Karpas-422 (cell line): ENCODE measurements around the gene PCDH19. TPM values are rescaled to one million over a fixed set of nuclear protein-coding genes. Genes with fewer than 3 reads are reported as not detected.

ENCODE experiments used
- DNase-seq: peaks from one replicate; pipeline ENCODE4 v3.0.0-alpha.2; 2015
- H2AFZ ChIP-seq: fragments of 200-600 bp; sonication (generic); 2 replicates; pipeline ENCODE4 v1.6.1; 2014; ENCODE audit warnings: antibody characterized with exemption, low read length, mixed read lengths
- H3K27ac ChIP-seq: fragments of 200-600 bp; sonication (generic); 2 replicates; pipeline ENCODE4 v1.5.1; 2014; ENCODE audit warnings: mild to moderate bottlenecking, low read length, moderate library complexity
- H3K27me3 ChIP-seq: fragments of 200-600 bp; sonication (generic); 2 replicates; pipeline ENCODE4 v1.6.1; 2014; ENCODE audit warnings: low read length, mixed read lengths
- H3K36me3 ChIP-seq: fragments of 200-600 bp; sonication (generic); 2 replicates; pipeline ENCODE4 v1.6.1; 2014; ENCODE audit warnings: low read length, mixed read lengths; ENCODE audit not compliant: insufficient read depth
- H3K4me1 ChIP-seq: fragments of 200-600 bp; sonication (generic); 2 replicates; pipeline ENCODE4 v1.6.1; 2014; ENCODE audit warnings: mild to moderate bottlenecking, low read length, mixed read lengths
- H3K4me2 ChIP-seq: fragments of 200-600 bp; sonication (generic); 2 replicates; pipeline ENCODE4 v1.6.1; 2014; ENCODE audit warnings: low read length, low read depth, mild to moderate bottlenecking; ENCODE audit not compliant: poor library complexity, severe bottlenecking
- H3K4me3 ChIP-seq: fragments of 200-600 bp; sonication (generic); 2 replicates; pipeline ENCODE4 v1.5.1; 2014; ENCODE audit warnings: mild to moderate bottlenecking, antibody characterized with exemption, low read length, mixed read lengths
- H3K79me2 ChIP-seq: fragments of 200-600 bp; sonication (generic); 2 replicates; pipeline ENCODE4 v1.6.1; 2014; ENCODE audit warnings: mild to moderate bottlenecking, low read length, mixed read lengths
- H3K9ac ChIP-seq: fragments of 200-600 bp; sonication (generic); 2 replicates; pipeline ENCODE4 v1.6.0; 2014; ENCODE audit warnings: low read length
- H3K9me2 ChIP-seq: fragments of 200-600 bp; sonication (generic), shearing (Covaris generic); replicated peaks from 2 replicates; pipeline ENCODE4 v1.6.0; 2014; ENCODE audit warnings: mild to moderate bottlenecking, low read length, moderate library complexity; ENCODE audit not compliant: insufficient read depth
- H3K9me3 ChIP-seq: fragments of 300-700, 200-600 bp; sonication (generic); 2 replicates; pipeline ENCODE4 v1.6.1; 2014; ENCODE audit warnings: low read length, mixed read lengths
- H4K20me1 ChIP-seq: fragments of 200-600 bp; sonication (generic); 2 replicates; pipeline ENCODE4 v1.6.1; 2014; ENCODE audit warnings: mild to moderate bottlenecking, antibody characterized with exemption, low read length, low read depth; ENCODE audit not compliant: insufficient read depth
- total RNA-seq: library from RNA; depleted of rRNA; stranded (reverse); fragments of >200 nt; shearing (Covaris generic); gene quantifications from 2 replicates; pipeline ENCODE4 v1.2.3, GENCODE V29; 2014; ENCODE audit warnings: low replicate concordance

Gene PCDH19
- total RNA-seq, 1 experiment from 2014 or later: not detected

GRCh38 chrX:100424012-100424411 is 13.9 kb upstream of the PCDH19 start:
- Histone ChIP-seq H3K27ac (no peak overlapping the region), H3K9me3 (no peaks in the 10 kb centered on the region), H3K36me3 (no peaks in the 10 kb centered on the region), H3K9ac (no peak overlapping the region), H4K20me1 (no peaks in the 10 kb centered on the region), H3K79me2 (no peaks in the 10 kb centered on the region), H3K4me1 (no peaks in the 10 kb centered on the region), H3K27me3 (no peaks in the 10 kb centered on the region), H2AFZ (no peak overlapping the region), H3K4me2 (no peak overlapping the region), H3K9me2 (no peaks in the 10 kb centered on the region), H3K4me3 (no peak overlapping the region)
- peak; percentile 57 for DNase-seq

GRCh38 chrX:100418556-100418955 is 8.5 kb upstream of the PCDH19 start:
- no peak overlapping the region for H2AFZ ChIP-seq
- H3K4me2 ChIP-seq: no peak overlapping the region
- no peak overlapping the region for H3K27ac ChIP-seq
- no peak for DNase-seq
- H3K27me3 ChIP-seq: no peaks in the 10 kb centered on the region
- no peaks in the 10 kb centered on the region for H3K9me3 ChIP-seq
- no peaks in the 10 kb centered on the region for H3K4me1 ChIP-seq
- H3K36me3 ChIP-seq: no peaks in the 10 kb centered on the region
- H3K79me2 ChIP-seq: no peaks in the 10 kb centered on the region
- no peaks in the 10 kb centered on the region for H3K9me2 ChIP-seq
- no peaks in the 10 kb centered on the region for H4K20me1 ChIP-seq
- no peak overlapping the region for H3K9ac ChIP-seq
- no peak overlapping the region for H3K4me3 ChIP-seq

- H3K9me3 ChIP-seq: no peaks in the 10 kb centered on the region
- no peaks in the 10 kb centered on the region for H3K36me3 ChIP-seq
- H3K9ac ChIP-seq: no peak overlapping the region
- no peaks in the 10 kb centered on the region for H3K9me2 ChIP-seq
- H3K4me1 ChIP-seq: no peaks in the 10 kb centered on the region
- no peaks in the 10 kb centered on the region for H3K79me2 ChIP-seq
- no peak overlapping the region for H2AFZ ChIP-seq
- no peak overlapping the region for H3K4me2 ChIP-seq
- no peak overlapping the region for H3K27ac ChIP-seq
- H4K20me1 ChIP-seq: no peaks in the 10 kb centered on the region
- no peak for DNase-seq
- H3K4me3 ChIP-seq: no peak overlapping the region
- H3K27me3 ChIP-seq: no peaks in the 10 kb centered on the region
Measured at GRCh38 chrX:100417681-100418080, 7.6 kb upstream of the PCDH19 start.

- no peaks in the 10 kb centered on the region for H3K4me1 ChIP-seq
- no peaks in the 10 kb centered on the region for H3K36me3 ChIP-seq
- no peaks in the 10 kb centered on the region for H4K20me1 ChIP-seq
- no peaks in the 10 kb centered on the region for H3K79me2 ChIP-seq
- H3K9ac ChIP-seq: no peak overlapping the region
- H3K9me3 ChIP-seq: no peaks in the 10 kb centered on the region
- H3K4me3 ChIP-seq: no peak overlapping the region
- no peaks in the 10 kb centered on the region for H3K27me3 ChIP-seq
- no peak overlapping the region for H2AFZ ChIP-seq
- no peak overlapping the region for H3K27ac ChIP-seq
- peak overlapping the region; percentile 22 for H3K4me2 ChIP-seq
- no peaks in the 10 kb centered on the region for H3K9me2 ChIP-seq
- DNase-seq: peak; percentile 87
Measured at GRCh38 chrX:100413229-100413628, 3.2 kb upstream of the PCDH19 start.

- Histone ChIP-seq H2AFZ (no peak overlapping the region), H3K79me2 (no peaks in the 10 kb centered on the region), H3K4me3 (no peak overlapping the region), H3K9ac (no peak overlapping the region), H3K4me2 (no peak overlapping the region), H3K27me3 (no peaks in the 10 kb centered on the region), H3K36me3 (no peaks in the 10 kb centered on the region), H3K9me3 (no peaks in the 10 kb centered on the region), H3K27ac (no peak overlapping the region), H3K9me2 (no peaks in the 10 kb centered on the region), H4K20me1 (no peaks in the 10 kb centered on the region), H3K4me1 (no peaks in the 10 kb centered on the region)
- DNase-seq: no peak
Measured at GRCh38 chrX:100411802-100412715, 2.0 kb upstream of the PCDH19 start.

- H2AFZ ChIP-seq: no peak overlapping the region
- H3K27me3 ChIP-seq: no peaks in the 10 kb centered on the region
- H3K4me2 ChIP-seq: no peak overlapping the region
- no peaks in the 10 kb centered on the region for H3K36me3 ChIP-seq
- H4K20me1 ChIP-seq: no peaks in the 10 kb centered on the region
- no peak overlapping the region for H3K9ac ChIP-seq
- no peak overlapping the region for H3K4me3 ChIP-seq
- no peak overlapping the region for H3K27ac ChIP-seq
- no peaks in the 10 kb centered on the region for H3K9me2 ChIP-seq
- no peaks in the 10 kb centered on the region for H3K79me2 ChIP-seq
- DNase-seq: no peak
- no peaks in the 10 kb centered on the region for H3K4me1 ChIP-seq
- no peaks in the 10 kb centered on the region for H3K9me3 ChIP-seq
Measured at GRCh38 chrX:100410901-100411801, 1.1 kb upstream of the PCDH19 start.

GRCh38 chrX:100408713-100409609 is 1.1 kb downstream of the PCDH19 start:
- no peaks in the 10 kb centered on the region for H3K36me3 ChIP-seq
- no peak overlapping the region for H3K4me3 ChIP-seq
- H3K9me2 ChIP-seq: no peaks in the 10 kb centered on the region
- no peaks in the 10 kb centered on the region for H4K20me1 ChIP-seq
- H3K9ac ChIP-seq: no peak overlapping the region
- DNase-seq: no peak
- no peaks in the 10 kb centered on the region for H3K27me3 ChIP-seq
- no peak overlapping the region for H2AFZ ChIP-seq
- H3K27ac ChIP-seq: no peak overlapping the region
- H3K79me2 ChIP-seq: no peaks in the 10 kb centered on the region
- no peaks in the 10 kb centered on the region for H3K9me3 ChIP-seq
- H3K4me2 ChIP-seq: no peak overlapping the region
- H3K4me1 ChIP-seq: no peaks in the 10 kb centered on the region
